ENCODE results near the gene ATN1.
A peak's percentile ranks its signal among the peaks of the same experiment; 100 is the strongest.

ATN1 gene

DNA sequence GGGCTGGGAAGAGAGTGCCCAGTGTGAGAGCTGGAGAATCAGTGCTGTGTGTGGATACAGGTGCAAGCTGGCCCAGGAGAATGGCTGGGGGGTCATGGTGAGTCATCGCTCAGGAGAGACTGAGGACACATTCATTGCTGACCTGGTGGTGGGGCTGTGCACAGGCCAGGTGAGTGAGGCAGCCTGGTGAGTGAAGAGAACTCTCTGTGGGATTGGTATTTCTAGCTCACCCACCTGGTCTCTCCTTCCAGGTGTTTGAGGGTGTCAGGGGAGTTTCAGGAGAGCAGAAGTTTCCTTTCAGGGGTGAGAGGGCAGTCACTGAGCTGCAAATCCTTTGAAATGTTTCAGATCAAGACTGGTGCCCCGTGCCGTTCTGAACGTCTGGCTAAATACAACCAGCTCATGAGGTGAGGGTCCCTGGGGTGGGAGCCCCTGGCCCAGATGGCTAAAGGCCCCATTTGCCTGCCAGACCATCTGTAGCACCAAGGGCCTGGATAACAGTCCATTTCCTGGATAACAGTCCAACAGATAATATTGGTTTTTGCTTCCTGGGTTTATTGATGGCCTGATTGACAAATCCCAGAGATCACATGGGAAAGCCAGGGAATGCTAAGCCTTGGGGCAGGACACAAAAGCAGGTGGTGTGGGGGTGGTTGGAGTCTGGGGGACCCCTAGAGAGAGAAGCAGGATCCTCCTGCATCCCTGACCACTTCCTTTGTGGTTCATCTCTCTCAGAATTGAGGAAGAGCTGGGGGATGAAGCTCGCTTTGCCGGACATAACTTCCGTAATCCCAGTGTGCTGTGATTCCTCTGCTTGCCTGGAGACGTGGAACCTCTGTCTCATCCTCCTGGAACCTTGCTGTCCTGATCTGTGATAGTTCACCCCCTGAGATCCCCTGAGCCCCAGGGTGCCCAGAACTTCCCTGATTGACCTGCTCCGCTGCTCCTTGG is 5.5 kb upstream of the ATN1 start:
- no peak for DNase-seq (ENCODE audit: low read depth)
- H3K4me3 ChIP-seq (ENCODE audit: low read depth, low read length) = no peak overlapping the region

DNA sequence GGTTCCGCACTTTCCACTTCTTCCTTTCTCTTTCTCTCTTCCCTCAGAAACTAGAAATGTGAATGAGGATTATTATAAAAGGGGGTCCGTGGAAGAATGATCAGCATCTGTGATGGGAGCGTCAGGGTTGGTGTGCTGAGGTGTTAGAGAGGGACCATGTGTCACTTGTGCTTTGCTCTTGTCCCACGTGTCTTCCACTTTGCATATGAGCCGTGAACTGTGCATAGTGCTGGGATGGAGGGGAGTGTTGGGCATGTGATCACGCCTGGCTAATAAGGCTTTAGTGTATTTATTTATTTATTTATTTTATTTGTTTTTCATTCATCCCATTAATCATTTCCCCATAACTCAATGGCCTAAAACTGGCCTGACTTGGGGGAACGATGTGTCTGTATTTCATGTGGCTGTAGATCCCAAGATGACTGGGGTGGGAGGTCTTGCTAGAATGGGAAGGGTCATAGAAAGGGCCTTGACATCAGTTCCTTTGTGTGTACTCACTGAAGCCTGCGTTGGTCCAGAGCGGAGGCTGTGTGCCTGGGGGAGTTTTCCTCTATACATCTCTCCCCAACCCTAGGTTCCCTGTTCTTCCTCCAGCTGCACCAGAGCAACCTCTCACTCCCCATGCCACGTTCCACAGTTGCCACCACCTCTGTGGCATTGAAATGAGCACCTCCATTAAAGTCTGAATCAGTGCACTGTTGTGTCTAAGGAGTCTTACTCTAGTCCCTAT is 4.6 kb upstream of the ATN1 start:
- H3K4me3 ChIP-seq (ENCODE audit: low read depth, low read length) = no peak overlapping the region
- no peak for DNase-seq (ENCODE audit: low read depth)

DNA sequence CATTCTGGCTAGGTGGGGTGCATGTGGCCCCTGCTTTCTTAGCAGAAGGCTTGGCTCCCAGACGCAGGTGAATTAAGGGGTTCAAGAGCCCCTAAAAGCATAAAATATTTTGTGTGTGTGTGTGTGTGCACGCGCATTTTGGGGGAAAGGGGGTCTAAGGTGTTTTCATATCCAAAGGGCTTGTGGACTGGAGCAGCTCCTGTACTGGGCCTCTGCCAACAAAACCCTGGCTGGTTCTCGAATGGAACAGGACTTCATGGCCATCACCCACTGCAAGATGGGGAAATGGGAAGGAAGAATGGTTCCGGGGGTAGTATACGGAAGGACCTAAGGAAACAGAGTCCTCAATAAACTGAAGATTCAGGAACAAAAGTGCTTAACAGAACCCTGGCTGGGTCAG is 3.9 kb upstream of the ATN1 start:
- no peak for DNase-seq (ENCODE audit: low read depth)
- H3K4me3 ChIP-seq (ENCODE audit: low read depth, low read length) = no peak overlapping the region

DNA sequence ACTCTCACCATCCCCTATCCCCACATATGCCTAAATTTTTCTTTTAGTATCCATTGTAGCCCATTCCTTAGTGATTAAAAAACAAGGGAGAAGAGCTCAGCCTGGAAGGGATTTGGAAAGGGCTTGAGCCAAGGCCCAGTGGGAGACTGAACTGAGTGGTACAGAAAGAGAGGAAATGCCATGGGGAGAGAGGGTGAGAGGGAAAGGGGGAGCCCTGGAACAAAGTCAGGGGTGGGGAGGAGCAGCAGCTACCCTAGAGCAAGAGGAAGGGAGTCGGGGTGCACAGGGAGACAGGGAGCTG is 2.6 kb upstream of the ATN1 start:
- no peak overlapping the region for H3K4me3 ChIP-seq (ENCODE audit: low read depth, low read length)
- no peak for DNase-seq (ENCODE audit: low read depth)

DNA sequence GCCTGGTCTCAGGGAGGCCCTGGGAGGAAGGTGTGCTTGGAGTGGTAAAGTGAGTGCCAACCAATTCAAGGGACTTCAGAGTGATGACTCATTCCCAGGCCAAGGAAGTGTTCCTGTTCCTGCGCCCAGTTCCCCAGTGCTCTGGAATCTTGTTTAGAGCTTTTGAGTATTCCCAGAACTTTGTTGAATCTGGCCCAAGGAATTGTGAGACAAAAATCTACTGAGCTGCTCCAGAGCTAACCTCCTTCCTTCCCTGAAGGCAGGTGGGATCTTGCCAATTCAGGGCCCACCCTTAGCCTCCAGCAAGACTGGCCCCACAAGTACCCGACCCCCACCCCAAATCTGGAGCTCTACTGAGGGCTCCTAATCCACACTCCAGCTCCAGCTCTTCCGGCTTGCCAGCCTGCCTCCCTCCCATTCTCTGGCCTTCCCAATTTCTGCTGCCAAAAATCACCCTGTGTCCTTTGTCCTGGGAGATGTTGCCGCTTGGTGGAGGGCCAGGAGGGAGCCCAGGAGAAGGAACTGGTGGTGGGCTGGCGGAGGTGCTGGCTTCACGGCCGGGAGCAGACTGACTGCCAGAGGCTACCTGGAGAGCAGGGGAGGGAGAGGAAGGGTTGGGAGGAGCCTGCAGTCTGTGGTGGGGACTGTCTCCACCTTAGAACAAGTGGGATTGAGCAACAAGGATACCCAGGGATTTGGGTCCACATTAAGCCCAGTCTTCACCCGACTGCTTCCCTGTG is 2.0 kb upstream of the ATN1 start:
- peak overlapping the region; percentile 39 for H3K4me3 ChIP-seq (ENCODE audit: low read depth, low read length)
- DNase-seq (ENCODE audit: low read depth) = peak; percentile 68

DNA sequence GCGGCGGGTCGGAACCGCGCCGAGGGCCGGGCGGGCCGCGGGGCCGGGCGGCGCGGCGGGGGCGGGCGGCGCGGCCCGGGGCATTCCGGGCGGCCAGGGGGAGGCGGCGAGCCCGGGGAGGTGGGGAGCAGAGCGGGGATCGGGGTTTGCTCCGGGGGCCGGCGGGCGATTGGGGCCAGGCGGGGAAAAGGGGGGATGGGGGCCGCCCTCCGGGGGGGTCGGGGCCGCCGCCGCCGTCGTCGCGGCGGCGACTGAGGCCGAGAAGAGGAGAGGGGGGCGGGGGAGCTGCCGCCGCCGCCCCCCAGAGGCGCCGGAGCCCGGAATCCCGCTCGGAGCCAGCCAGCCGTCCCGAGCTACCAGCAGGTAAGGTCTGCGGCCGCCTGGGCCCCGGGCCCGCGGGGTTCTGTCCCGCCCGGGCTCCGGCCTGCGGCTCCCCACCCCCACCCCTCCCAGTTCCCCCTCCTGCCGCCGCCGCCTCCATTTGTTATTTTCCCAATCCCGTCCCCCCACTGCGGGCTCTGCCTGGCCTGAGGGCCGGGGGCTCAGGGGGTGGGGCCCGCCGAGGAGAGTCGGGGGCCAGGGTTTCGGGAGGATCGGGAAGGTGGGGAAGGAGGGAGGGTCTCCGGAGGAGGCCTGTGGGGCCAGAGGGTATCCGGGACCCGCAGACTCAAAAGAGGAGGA is 403 bp downstream of the ATN1 start:
- H3K4me3 ChIP-seq (ENCODE audit: low read depth, low read length) = peak overlapping the region; percentile 85
- no peak for DNase-seq (ENCODE audit: low read depth)

DNA sequence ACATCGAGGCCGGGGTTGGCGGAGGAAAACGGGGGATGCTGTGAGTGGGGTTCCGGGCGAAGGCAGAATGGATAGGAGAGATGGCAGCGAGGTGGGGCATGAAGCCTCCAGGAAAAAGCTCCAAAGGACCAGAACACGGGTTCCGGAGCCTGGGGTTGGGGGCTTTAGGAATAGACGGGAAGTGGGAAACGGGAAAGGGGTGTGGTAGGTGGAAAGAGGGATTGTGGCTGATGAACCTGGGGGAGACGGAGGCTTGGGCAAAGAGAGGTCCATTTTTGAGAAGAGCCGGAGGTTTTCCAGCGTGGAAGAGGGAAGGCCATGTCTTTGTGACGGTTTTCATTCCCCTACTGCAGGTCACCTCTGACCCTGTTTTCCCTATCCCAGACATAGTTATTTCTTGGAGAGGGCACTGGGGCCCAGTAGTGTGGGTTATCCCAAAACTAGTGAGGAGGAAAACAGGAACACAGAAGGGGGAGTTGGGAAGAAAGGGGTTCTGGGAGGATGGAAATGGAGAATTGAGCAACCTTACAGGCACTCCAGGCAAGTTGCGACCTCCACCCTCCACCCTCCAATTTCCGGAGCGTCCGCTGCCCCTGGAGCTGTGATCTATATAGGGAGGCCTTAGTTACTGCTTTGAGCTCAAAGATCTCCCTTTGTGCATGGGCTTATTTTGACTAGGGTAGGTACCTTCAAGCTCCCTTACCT is 1.1 kb downstream of the ATN1 start:
- peak overlapping the region; percentile 85 for H3K4me3 ChIP-seq (ENCODE audit: low read depth, low read length)
- no peak for DNase-seq (ENCODE audit: low read depth)

DNA sequence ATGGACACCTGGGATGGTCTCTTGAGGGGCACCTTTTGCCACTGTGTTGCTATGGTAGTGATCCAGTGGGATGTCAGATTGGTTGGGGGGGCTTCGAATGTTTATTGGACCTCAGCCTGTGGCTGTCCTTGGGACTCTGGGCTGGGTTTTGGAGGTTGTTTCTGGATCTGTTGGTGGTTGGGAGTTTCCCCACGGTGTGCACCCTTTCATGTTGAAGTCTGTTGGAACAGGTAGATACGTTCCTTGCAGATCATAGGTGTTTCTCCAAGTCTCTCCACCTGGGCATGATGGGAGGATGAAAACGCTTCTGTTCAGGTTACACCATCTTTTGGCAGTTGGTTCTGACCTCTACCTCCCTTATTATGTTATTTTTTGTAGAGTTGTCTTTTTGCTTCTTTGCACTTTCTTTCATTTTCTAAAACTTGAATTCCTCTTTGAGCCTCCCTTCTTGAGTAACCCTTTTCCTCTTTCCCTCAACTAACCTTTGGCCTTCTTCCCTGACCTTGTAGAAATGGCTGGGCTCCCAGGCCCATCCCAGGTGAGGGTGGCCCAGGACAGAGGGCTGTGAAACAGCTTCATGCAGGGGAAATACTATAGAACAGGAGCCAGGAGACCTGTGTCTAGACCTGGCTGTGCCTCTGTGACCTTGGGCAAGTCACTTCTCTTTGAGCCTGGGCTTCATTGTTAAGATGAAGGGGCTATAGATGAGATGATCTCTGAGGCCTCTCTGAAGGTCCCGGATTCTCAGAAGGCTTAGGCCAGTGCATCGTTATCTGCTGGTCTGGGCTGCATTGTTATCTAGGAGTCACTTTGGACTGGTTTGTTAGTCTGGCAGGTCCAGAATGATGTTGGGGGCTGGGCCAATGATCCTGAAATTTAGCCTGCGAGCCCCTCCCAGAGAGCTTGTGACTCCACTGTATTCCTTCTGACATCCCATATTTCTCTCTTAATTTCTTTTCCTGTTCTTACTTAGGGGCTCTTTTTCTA is 2.0 kb downstream of the ATN1 start:
- DNase-seq (ENCODE audit: low read depth) = no peak
- peak overlapping the region; percentile 85 for H3K4me3 ChIP-seq (ENCODE audit: low read depth, low read length)

DNA sequence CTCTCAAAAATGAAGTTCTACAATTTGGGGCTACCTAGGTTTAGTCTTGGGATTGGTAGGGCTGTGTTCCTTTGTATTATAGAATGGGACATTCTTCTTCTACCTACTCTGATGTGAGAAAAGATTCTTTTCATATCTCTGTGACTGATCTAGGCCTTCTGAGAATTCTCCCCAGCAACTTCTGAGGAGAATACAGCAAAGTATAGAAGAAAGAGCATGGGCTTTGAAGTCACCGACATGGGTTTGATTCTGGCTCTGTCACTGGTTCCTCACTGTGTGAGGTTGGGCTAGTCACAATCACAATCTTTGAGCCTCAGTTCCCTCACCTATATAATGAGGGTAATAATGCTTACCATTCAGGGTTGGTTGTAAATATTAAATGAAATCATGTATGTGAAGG is 5.0 kb downstream of the ATN1 start:
- no peak for DNase-seq (ENCODE audit: low read depth)

DNA sequence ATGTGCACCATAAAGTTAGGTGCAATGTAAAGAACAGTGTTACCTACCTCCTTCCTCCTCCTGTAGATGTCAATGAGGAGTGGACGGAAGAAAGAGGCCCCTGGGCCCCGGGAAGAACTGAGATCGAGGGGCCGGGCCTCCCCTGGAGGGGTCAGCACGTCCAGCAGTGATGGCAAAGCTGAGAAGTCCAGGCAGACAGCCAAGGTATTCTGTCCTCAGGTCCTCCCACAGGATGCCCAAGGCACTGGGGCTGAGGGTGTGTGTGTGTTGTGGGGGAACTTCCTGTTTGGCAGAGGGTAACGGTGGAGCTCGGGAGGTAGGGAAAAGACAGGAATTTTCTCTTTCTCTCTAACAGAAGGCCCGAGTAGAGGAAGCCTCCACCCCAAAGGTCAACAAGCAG is 6.4 kb downstream of the ATN1 start:
- peak; percentile 31 for DNase-seq (ENCODE audit: low read depth)
- no peak overlapping the region for H3K4me3 ChIP-seq (ENCODE audit: low read depth, low read length)

More for the DNA sequence above, 5.0 kb downstream of the ATN1 start:
- no peak overlapping the region for H3K4me3 ChIP-seq (ENCODE audit: low read depth, low read length)

DNA sequence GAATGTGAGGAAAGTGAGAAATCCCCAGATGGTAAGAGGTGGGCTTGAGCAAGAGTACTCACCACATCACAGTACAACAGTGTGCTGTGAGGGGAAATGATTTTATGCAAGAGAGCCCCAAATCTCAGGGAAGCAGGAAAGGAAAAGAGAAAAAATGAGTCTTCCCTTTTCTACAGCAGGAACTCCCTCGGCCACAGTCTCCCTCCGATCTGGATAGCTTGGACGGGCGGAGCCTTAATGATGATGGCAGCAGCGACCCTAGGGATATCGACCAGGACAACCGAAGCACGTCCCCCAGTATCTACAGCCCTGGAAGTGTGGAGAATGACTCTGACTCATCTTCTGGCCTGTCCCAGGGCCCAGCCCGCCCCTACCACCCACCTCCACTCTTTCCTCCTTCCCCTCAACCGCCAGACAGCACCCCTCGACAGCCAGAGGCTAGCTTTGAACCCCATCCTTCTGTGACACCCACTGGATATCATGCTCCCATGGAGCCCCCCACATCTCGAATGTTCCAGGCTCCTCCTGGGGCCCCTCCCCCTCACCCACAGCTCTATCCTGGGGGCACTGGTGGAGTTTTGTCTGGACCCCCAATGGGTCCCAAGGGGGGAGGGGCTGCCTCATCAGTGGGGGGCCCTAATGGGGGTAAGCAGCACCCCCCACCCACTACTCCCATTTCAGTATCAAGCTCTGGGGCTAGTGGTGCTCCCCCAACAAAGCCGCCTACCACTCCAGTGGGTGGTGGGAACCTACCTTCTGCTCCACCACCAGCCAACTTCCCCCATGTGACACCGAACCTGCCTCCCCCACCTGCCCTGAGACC is 7.8 kb downstream of the ATN1 start:
- DNase-seq (ENCODE audit: low read depth) = peak; percentile 34
- H3K4me3 ChIP-seq (ENCODE audit: low read depth, low read length) = no peak overlapping the region

DNA sequence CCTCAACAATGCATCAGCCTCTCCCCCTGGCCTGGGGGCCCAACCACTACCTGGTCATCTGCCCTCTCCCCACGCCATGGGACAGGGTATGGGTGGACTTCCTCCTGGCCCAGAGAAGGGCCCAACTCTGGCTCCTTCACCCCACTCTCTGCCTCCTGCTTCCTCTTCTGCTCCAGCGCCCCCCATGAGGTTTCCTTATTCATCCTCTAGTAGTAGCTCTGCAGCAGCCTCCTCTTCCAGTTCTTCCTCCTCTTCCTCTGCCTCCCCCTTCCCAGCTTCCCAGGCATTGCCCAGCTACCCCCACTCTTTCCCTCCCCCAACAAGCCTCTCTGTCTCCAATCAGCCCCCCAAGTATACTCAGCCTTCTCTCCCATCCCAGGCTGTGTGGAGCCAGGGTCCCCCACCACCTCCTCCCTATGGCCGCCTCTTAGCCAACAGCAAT is 8.5 kb downstream of the ATN1 start:
- H3K4me3 ChIP-seq (ENCODE audit: low read depth, low read length) = no peak overlapping the region
- no peak for DNase-seq (ENCODE audit: low read depth)

DNA sequence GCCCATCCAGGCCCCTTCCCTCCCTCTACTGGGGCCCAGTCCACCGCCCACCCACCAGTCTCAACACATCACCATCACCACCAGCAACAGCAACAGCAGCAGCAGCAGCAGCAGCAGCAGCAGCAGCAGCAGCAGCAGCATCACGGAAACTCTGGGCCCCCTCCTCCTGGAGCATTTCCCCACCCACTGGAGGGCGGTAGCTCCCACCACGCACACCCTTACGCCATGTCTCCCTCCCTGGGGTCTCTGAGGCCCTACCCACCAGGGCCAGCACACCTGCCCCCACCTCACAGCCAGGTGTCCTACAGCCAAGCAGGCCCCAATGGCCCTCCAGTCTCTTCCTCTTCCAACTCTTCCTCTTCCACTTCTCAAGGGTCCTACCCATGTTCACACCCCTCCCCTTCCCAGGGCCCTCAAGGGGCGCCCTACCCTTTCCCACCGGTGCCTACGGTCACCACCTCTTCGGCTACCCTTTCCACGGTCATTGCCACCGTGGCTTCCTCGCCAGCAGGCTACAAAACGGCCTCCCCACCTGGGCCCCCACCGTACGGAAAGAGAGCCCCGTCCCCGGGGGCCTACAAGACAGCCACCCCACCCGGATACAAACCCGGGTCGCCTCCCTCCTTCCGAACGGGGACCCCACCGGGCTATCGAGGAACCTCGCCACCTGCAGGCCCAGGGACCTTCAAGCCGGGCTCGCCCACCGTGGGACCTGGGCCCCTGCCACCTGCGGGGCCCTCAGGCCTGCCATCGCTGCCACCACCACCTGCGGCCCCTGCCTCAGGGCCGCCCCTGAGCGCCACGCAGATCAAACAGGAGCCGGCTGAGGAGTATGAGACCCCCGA is 9.1 kb downstream of the ATN1 start:
- peak overlapping the region; percentile 59 for H3K4me3 ChIP-seq (ENCODE audit: low read depth, low read length)
- no peak for DNase-seq (ENCODE audit: low read depth)

DNA sequence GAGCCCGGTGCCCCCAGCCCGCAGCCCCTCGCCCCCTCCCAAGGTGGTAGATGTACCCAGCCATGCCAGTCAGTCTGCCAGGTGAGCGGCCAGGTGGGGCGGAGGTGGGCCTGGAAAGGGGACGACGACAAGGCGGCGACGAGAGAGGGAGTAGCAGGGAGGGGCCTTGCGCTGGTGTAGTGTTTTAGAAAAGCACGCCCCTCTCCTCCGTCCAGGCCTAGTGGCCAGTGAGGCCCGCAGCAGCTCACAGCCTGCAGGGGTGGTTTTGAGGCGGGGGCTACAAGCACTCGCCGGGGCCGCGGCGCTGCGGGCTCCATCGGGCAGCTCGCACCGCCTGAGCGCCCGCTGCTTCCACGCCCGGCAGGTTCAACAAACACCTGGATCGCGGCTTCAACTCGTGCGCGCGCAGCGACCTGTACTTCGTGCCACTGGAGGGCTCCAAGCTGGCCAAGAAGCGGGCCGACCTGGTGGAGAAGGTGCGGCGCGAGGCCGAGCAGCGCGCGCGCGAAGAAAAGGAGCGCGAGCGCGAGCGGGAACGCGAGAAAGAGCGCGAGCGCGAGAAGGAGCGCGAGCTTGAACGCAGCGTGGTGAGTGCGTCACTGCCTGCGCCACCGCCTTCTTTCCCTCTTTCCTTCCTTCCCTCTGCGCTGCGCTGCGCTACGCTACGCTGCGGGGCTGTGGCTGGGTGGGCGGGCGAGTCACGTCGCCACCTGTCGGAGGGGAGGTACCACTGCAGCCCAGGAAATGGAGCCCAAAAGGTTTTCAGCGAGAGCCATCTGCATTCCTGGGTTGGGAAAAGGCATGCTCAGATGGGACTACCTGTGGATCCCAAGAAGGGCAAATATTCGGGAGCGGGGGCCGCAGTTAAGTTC is 10.0 kb downstream of the ATN1 start:
- peak overlapping the region; percentile 59 for H3K4me3 ChIP-seq (ENCODE audit: low read depth, low read length)
- peak; percentile 75 for DNase-seq (ENCODE audit: low read depth)
